Placental epithelial cell (primary cell): ENCODE results near the gene ERVFRD-1. TPM values are rescaled to one million over a fixed set of nuclear protein-coding genes. Genes with fewer than 3 reads are reported as not detected.

Source experiments
- small RNA-seq: library from RNA; depleted of rRNA; stranded (forward); fragments of <200 nt; gene quantifications from one replicate; pipeline ENCODE3, GENCODE V24; 2012
- total RNA-seq: library from RNA; depleted of rRNA; stranded (reverse); fragments of >200 nt; gene quantifications from 2 replicates; pipeline ENCODE4 v1.2.3, GENCODE V29; 2012

Gene ERVFRD-1
- under 0.01 and 0.11 TPM in 2 replicates for total RNA-seq

GRCh38 chr6:11110921-11111768 is at the start of gene ERVFRD-1:
Gene ERVFRD-1 (minus strand): TSS chr6:11111725. CDS start chr6:11105310, 6,415 bp downstream.

GRCh38 chr6:11093626-11094410 is 17.7 kb downstream of the ERVFRD-1 start, which contains the start of gene SMIM13:
Gene SMIM13 (plus strand): TSS chr6:11093834. CDS start chr6:11094314, 480 bp downstream.

Small RNAs within 50 kb of the gene (small RNA-seq; reads per million reads assigned to genes)
- gene AL136139.1 = not detected

Other genes starting within 250 kb of the ERVFRD-1 start
- not detected in 2 replicates for gene GCM2, start 229.7 kb downstream of the ERVFRD-1 start, total RNA-seq
- under 0.01 and 0.11 TPM in 2 replicates for gene SYCP2L, start 224.7 kb downstream of the ERVFRD-1 start, total RNA-seq
- not detected in 2 replicates for gene ELOVL2, start 67.4 kb downstream of the ERVFRD-1 start, total RNA-seq
- 8.6 and 8.9 TPM in 2 replicates for gene SMIM13, start 17.9 kb downstream of the ERVFRD-1 start, total RNA-seq
- 60.1 and 116 TPM in 2 replicates for gene NEDD9, start 120.9 kb upstream of the ERVFRD-1 start, total RNA-seq